Mesenteric fat pad (tissue), 1 donor: ENCODE data around the gene SLC39A11. TPM values are rescaled to one million over a fixed set of nuclear protein-coding genes. Genes with fewer than 3 reads are reported as not detected.
"Not testable (repeated sequence)": the region's sequence is repeated elsewhere in the genome, so short reads cannot be mapped to it uniquely, and the experiment has no call there.

Source experiments
- DNase-seq: peaks from one replicate; pipeline ENCODE4 v3.0.0-alpha.2; 2020; ENCODE audit warnings: low spot score
- total RNA-seq: library from RNA; stranded (reverse); fragmentation: NEBNext Ultra II Directional; extraction: Animal tissue kit (Norgen Biotek cat#: 25700); gene quantifications from one replicate; pipeline ENCODE4 v1.2.1, GENCODE V29; 2021
- donor health status: DM: yes; HTN: yes; CAD: no.

The SLC39A11 gene
- total RNA-seq, 1 donor from 2014 or later: 36.2 TPM

DNA sequence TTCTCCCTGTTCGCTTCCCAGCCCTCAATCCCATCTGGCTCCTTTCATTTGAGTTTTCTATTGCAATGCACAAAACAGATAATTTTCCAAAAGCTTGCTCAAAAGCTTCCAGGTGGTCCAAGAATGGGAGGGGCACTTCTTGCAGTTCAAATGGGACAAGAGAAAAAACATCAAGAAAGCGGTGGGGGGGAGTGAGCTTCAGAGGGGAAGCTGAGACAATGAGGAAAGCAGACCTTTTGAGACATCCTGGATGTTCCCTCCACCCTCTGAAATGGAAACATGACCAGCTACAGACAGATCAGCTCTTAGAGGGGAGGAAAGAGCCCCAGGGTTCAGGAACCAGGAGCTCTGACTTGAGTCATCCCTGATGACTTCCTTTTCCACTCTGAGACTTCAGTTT, 368.2 kb downstream of the SLC39A11 start:
- no peak for DNase-seq

DNA sequence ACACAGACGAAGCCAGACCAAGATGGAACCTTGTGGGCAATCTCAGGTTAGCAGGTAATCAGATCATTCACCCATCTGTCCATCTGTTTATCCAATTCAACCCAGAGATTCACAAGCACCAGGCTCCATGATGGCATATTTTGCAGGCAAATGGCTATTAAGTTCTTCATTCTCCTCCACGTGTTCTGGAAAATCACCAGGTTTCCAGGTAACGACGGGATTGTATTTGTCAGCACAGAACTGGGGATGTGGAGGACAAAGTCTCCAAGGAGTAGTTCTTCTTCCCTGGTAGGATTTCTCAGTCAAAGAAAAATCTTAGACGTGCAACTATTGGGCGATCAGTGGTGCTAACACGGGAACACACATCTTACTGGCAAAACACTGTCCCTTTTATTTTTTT, 368.8 kb downstream of the SLC39A11 start:
- no peak for DNase-seq

DNA sequence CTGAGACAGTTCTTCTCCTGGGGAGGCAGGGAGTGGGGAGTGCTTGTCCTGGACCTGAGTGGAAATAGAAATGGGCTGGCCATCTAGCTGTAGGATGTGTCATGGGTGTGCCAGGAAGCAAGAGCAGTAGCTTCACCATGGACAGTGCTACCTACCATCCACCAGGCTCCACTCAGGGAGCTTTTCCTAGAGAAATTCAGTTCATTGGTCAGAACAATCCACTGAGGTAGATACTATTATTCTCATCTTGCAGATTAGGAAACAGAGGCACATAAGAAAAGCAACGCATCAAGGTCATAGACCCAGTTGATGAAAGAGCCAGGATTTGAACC, 372.0 kb downstream of the SLC39A11 start:
- DNase-seq: no peak

- DNase-seq: no peak
These were observed 372.7 kb downstream of the SLC39A11 start for GRCh38 chr17:72719578-72720493.

GRCh38 chr17:72719206-72719577, 373.3 kb downstream of the SLC39A11 start:
- DNase-seq: no peak

DNA sequence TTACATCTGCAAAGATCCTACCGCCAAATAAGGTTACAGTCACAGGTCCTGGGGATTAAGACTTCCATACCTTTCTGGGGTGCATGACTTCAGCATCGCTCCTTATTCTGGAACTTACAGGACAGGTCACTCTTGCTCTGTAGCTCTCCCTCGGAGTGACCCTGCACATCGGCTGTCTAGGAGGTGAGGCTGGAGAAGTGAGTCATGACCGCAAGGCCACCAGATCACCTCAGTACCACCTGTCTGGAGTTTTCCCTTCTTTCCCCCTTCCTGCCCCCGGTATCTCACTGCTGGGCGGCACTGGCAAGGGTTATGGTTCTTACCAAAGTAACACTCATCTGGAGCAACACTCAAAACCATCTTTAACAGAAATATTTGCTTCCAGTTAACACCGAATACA, 374.8 kb downstream of the SLC39A11 start:
- no peak for DNase-seq

GRCh38 chr17:72717276-72717675, 375.2 kb downstream of the SLC39A11 start:
- no peak for DNase-seq

DNA sequence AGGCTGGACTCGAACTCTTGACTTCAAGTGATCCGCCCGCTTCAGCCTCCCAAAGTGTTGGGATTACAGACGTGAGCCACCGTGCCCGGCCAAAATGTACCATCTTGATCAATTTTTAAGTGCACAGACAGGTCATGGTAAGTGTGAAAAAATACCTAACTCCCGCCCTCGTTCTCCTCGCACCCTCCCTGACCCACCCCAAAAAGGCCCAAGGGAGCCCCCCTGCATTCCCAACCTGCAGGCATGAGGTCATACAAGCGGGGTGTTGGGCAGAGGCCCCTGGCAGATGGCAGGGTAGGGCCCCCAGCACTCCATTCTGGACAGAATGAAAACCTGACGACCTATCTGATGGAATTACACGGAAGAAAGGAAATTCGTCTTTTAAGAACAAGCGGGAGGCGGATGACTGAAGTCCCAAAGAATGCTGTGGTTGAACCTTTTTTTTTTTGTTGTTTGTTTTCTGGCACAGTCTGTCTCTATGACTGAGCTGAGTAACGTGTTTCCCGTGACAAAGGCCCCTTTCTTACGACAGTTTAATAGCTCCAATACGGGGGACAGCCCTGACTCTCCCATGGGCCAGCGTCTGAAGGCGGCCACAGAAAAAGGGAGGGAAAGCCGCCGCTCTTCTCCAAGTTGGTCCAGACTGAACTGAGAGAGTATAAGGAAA, 376.4 kb downstream of the SLC39A11 start:
- no peak for DNase-seq

DNA sequence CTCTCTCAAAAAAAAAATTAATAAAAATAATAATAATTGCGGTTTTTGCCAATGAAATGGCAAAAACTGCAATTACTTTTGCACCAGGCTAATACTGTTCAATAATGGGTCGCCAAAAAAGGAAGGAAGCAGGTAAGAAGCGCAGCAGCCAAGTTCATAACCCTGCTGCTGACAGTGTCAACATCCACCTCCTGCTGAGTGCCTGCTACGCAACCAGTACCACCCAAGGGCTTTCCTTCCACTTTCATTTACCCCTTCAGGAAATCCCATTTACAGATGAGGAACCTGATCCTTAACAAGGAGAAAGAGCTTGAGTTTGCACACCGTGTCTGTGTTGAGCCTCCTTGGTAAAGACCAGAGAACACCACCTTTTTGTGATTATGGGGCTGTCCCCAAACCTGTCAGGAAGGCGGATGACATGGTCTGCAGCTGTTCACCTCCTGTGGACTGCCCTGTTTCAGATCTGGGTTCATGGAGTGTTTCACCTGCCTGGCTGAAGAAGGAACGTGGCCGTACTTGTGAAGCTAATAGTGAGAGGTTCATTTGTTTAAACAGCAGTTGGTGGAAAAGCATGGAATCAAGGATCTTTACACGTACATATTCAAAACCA, 378.0 kb downstream of the SLC39A11 start:
- no peak for DNase-seq

- DNase-seq: no peak
These were observed 378.8 kb downstream of the SLC39A11 start for GRCh38 chr17:72713701-72714100.

DNA sequence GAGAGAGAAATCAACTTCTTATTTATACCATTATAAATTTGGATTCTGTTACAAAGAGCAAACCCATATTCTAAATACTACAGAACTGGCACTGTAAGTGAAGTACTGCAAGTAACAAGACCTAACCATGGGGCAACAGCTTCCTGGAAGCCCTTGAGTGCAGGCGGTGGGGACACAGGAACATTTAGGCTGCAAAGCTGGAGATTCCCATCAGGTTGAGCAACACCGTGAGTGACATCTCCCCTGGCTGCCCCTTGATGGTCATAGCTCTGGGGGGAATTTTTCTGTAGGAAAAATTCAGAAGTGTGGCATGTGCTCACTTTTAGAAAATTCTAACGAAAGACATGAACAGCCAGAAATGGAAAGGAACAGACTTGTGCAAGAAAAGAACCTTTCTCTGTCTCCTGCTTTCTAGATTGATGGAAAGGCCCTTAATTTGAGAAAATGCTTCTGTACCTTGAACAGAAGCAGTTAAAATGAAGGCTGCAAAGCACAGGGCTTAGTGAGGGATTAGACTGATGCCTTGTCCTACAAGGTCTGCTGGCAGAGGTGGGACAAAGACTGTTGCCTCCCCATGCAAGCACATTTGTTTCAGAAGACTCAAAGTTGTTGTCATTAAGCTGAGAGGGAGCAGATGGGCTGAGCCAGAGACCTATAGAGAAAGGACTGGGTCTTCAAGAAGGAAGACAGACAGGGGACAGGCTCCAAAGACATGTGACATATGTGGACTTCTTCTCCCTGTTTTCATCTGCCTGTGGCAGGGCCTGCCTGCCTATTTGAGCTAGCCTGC, 380.8 kb downstream of the SLC39A11 start:
- DNase-seq: no peak

DNA sequence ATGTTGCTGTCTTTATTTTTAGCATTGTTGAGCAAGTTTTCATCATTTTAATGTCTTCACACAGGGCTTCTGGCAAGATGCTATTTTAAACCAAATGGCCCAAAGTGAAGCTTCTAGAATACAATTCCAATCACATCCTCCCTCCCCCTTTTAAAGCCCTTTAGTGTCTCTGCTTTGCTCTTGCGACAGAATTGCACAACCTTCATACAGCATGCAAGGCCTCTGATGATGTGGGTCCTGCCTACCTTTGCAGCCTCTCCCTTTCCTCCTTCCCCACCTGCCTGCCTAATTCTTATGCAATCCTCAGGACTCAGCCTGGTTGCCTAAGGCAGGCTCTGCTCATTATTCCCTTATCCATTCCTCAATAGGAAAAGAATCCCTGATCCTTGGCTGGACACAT, 381.7 kb downstream of the SLC39A11 start:
- no peak for DNase-seq

- DNase-seq: no peak
These were observed 382.3 kb downstream of the SLC39A11 start for GRCh38 chr17:72710202-72710601.

GRCh38 chr17:72708682-72709081, 383.8 kb downstream of the SLC39A11 start:
- DNase-seq: not testable (repeated sequence)

GRCh38 chr17:72707881-72708280, 384.6 kb downstream of the SLC39A11 start:
- DNase-seq: no peak

DNA sequence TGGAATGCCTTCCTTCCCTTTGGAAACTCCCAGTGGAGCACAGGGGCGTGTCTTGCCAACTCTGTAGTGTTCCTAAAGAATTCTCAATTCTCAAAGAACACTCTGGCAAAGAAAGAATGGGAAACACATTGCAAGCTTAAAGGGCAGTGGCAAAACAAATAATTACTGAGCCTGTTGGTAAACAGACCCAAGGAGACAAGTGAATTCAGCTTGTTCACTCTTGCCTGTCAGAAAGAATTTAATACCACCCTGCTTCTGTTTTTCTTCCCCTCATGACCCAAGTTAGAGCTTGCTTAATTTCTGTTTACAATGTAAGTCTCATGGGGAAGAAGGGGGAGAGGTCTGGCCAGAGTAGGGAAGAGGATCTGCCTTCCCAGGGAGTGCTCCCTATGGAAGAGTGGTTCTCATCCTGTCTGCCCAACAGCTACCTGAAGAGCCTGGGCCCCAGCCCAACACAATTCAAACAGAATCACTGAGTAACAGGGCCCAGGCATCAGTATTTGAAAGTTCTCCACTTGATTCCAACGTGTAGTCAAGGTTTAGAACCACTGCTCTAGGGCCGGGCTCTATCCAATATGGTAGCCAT, 386.0 kb downstream of the SLC39A11 start:
- no peak for DNase-seq

DNA sequence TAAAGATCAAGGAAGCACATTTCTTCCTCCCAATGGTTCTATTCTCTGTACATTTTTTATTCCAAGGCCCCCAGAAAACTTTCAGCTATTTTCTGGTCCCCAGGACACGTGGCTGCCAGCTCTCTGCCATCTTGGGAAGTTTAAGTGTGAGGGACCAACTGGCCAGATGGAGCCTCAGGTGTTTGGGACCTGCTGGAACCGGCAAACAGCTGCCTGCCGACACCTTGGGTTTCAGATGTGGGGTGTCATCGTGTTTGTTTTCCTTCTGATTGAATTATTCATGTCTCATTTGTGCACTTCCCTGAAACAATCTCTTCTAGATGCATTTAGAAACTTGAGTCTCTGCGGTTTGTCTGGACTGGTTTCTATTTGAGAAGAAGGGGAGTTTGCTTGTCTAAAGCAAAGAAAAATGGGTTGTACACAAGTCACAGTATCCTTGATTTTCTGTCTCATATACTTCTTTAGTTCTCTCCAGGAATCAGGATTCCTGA, 386.5 kb downstream of the SLC39A11 start:
- no peak for DNase-seq

GRCh38 chr17:72702998-72703397, 389.5 kb downstream of the SLC39A11 start:
- no peak for DNase-seq

GRCh38 chr17:72702136-72702735, 390.3 kb downstream of the SLC39A11 start:
- DNase-seq: no peak

- DNase-seq: no peak
These were observed 392.3 kb downstream of the SLC39A11 start for GRCh38 chr17:72700226-72700625.

- DNase-seq: no peak
These were observed 392.9 kb downstream of the SLC39A11 start for GRCh38 chr17:72699545-72699944.
